ENCODE measurements around the gene WASHC2A. TPM values are rescaled to one million over a fixed set of nuclear protein-coding genes. Genes with fewer than 3 reads are reported as not detected.
"Not testable (repeated sequence)": the region's sequence is repeated elsewhere in the genome, so short reads cannot be mapped to it uniquely, and the experiment has no call there.

WASHC2A gene, protein sequence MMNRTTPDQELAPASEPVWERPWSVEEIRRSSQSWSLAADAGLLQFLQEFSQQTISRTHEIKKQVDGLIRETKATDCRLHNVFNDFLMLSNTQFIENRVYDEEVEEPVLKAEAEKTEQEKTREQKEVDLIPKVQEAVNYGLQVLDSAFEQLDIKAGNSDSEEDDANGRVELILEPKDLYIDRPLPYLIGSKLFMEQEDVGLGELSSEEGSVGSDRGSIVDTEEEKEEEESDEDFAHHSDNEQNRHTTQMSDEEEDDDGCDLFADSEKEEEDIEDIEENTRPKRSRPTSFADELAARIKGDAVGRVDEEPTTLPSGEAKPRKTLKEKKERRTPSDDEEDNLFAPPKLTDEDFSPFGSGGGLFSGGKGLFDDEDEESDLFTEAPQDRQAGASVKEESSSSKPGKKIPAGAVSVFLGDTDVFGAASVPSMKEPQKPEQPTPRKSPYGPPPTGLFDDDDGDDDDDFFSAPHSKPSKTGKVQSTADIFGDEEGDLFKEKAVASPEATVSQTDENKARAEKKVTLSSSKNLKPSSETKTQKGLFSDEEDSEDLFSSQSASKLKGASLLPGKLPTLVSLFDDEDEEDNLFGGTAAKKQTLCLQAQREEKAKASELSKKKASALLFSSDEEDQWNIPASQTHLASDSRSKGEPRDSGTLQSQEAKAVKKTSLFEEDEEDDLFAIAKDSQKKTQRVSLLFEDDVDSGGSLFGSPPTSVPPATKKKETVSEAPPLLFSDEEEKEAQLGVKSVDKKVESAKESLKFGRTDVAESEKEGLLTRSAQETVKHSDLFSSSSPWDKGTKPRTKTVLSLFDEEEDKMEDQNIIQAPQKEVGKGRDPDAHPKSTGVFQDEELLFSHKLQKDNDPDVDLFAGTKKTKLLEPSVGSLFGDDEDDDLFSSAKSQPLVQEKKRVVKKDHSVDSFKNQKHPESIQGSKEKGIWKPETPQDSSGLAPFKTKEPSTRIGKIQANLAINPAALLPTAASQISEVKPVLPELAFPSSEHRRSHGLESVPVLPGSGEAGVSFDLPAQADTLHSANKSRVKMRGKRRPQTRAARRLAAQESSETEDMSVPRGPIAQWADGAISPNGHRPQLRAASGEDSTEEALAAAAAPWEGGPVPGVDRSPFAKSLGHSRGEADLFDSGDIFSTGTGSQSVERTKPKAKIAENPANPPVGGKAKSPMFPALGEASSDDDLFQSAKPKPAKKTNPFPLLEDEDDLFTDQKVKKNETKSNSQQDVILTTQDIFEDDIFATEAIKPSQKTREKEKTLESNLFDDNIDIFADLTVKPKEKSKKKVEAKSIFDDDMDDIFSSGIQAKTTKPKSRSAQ (N-terminal part only)
- total RNA-seq (10 to 100 TPM; 20.1 to 47.8 (median 30.9) TPM), polyA plus RNA-seq (10 to 100 TPM in 1 of 3 donors, 1 to 10 TPM in 2; 8.8 to 15.5 (median 9.8) TPM)
- long read RNA-seq, donor 1, partial matches to known transcripts: 11 of 11 reads
- long read RNA-seq, donor 1, other reads (novel, unspliced or antisense): 0 of 11 reads
- long read RNA-seq, donor 2, full-length matches to known transcripts: 1 of 7 reads
- long read RNA-seq, donor 2, partial matches to known transcripts: 6 of 7 reads
- long read RNA-seq, donor 2, other reads (novel, unspliced or antisense): 0 of 7 reads
- long read RNA-seq, donor 3: 0 reads
- long read RNA-seq, donor 4: 0 reads
- long read RNA-seq, donor 5: 0 reads
- long read RNA-seq, donor 6, full-length matches to known transcripts: 3 of 3 reads
- long read RNA-seq, donor 6, partial matches to known transcripts: 0 of 3 reads
- long read RNA-seq, donor 6, other reads (novel, unspliced or antisense): 0 of 3 reads
- long read RNA-seq, donor 7, full-length matches to known transcripts: 1 of 1 reads
- long read RNA-seq, donor 7, partial matches to known transcripts: 0 of 1 reads
- long read RNA-seq, donor 7, other reads (novel, unspliced or antisense): 0 of 1 reads
- long read RNA-seq, donor 8, partial matches to known transcripts: 12 of 12 reads
- long read RNA-seq, donor 8, other reads (novel, unspliced or antisense): 0 of 12 reads
- long read RNA-seq, donor 9, partial matches to known transcripts: 11 of 11 reads
- long read RNA-seq, donor 9, other reads (novel, unspliced or antisense): 0 of 11 reads
- long read RNA-seq, donor 10: 0 reads

DNA sequence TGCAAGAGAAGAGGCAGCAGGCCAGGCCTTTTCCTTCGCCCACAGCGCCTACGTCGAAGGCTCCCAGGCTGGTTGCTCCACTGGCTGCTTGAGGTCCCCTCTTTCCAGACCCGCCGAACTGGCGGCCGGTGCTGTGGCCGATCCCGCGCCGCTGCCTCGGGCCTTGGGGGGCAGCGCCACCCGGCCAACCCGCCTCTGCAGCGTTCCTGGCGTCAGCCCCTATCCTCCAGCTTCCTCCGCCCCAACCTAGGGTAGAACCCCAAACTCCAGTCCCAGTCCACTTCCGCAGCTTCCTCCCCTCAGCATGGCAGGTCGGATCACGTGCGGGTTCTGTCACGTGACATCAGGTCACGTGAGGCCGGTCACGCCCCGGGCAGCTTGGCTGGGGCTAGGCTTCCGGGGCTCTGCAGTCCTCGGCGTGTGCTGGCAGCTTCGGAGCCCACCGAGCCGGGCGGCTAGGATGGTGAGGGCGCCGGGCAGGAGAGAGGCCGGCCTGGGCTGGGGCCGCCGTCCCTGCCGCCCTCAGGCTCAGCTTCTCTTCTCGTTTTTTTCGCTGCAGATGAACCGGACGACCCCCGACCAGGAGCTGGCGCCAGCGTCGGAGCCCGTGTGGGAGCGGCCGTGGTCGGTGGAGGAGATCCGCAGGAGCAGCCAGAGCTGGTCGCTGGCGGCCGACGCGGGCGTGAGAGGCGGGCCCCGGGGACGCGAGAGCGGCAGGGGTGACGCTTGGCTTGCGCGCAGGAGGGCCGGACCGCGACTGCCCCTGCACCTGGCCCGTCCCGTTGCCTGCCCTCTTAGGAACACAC, at the start of gene WASHC2A:
Gene WASHC2A, plus strand, starts transcription at position 409 of the 806 bp plus-strand sequence. Its CDS starts 52 bp downstream, at position 461.
- 0 to 1% (median 0%) methylated on average over 22 to 53 of the region's 73 CpGs; no CpG with 5 or more reads in 1 of the 5 donors for WGBS, 5 donors
- not testable (repeated sequence) for H3K27me3 ChIP-seq
- peak in 2 of 3 donors; percentile 30 to 85 for TF ChIP-seq POLR2AphosphoS5 (IDR thresholded peaks at IDR 0.05)

DNA sequence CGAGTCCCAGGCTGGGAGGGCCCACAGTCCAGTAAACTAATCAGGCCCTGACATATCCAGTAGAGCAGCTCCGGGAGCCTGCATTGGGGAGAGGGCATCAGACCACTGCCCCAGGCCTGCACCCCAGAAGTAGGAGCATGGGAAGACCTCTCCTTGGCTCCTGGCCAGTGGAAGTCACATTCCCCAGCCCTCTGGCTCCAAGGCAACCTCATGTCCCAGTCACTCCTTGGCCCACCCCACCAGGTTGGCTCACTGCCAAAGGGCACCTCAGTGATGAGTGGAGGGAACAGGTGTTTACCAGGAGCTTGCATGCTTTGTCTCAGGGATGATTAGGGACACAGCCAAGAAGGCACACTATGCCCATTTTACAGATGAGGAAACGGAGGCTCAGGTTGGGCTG, 48.5 kb upstream of the WASHC2A start:
- H3K9me3 ChIP-seq; DNase-seq; H3K27me3 ChIP-seq; H3K36me3 ChIP-seq; H3K4me3 ChIP-seq; H3K27ac ChIP-seq; intact Hi-C loops (cut with DNase I; ENCODE audit: low total_unique reads); H3K4me1 ChIP-seq: not testable (repeated sequence)
- 81 to 100% (median 86%) methylated on average over 1 to 3 of the region's 3 CpGs for WGBS, 5 donors

More for the DNA sequence above, at the start of gene WASHC2A:
- H3K9me3 ChIP-seq; H3K36me3 ChIP-seq; intact Hi-C loops (cut with DNase I; ENCODE audit: low total_unique reads): not testable (repeated sequence)
- peak within 1 kb of the TSS; percentile 49 to 72 (median 70) for H3K4me3 ChIP-seq
- H3K27ac ChIP-seq: peak within 1 kb of the TSS; percentile 77 to 85 (median 77)
- DNase-seq: peak; percentile 88 to 96
- peaks cover 0 to 27% (median 12%) of the 10 kb centered on the region in 4 donors for H3K4me1 ChIP-seq

DNA sequence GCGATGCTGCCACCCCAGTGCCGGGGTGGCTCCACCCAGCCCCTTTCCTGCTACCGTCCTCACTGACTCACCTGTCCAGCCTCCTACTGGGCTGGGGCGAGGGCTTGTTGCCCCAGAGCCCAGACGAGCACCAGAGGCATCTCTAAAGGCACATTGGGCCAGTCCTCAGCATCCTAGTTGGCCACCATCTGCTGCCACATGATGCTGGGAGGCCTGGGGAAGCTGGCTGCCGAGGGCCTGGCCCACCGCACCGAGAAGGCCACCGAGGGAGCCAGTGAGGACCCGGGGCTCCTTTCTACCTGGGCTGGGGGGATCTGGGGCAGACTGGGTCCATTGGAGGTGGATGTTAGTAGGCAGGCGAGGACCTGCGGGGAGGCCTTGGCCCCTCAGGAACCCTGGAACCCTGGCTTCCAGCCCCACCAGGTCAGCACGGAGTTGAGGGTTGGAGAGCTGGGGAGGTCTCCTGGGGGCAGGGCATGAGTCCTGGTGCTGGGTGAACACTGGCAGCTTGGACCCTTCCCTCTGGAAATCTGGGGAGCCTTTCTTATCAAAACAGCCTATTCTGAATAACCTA, 47.2 kb upstream of the WASHC2A start:
- H3K27ac ChIP-seq; H3K36me3 ChIP-seq; DNase-seq; H3K4me1 ChIP-seq; intact Hi-C loops (cut with DNase I; ENCODE audit: low total_unique reads); H3K9me3 ChIP-seq; H3K4me3 ChIP-seq: not testable (repeated sequence)
- 81 to 88% (median 86%) methylated on average over 6 to 13 of the region's 13 CpGs for WGBS, 5 donors
- peaks cover 0 to 14% (median 5%) of the 10 kb centered on the region in 3 donors for H3K27me3 ChIP-seq

DNA sequence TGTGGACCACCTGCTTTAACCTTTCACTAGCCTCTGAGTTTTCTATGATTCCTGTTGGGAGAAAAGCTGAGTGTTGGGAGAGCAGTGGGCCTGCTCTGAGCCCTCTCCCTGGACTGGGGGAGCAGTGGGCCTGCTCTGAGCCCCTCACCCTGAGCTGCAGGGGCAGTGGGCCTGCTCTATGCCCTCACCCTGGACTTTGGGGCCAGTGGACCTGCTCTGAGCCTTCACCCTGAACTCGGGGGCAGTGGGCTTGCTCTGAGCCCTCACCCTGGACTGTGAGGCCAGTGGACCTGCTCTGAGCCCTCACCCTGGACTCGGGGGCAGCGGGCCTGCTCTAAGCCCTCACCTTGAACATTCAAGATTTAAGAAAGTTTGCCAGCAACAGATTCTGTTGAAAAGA, 46.1 kb upstream of the WASHC2A start:
- 80 to 90% (median 82%) methylated on average over 3 of the region's 3 CpGs for WGBS, 5 donors
- H3K4me3 ChIP-seq: no peak overlapping the region
- intact Hi-C loops (cut with DNase I; ENCODE audit: low total_unique reads): no loop called here
- DNase-seq: no peak
- H3K9me3 ChIP-seq: no peaks in the 10 kb centered on the region
- H3K27me3 ChIP-seq: peaks cover 0 to 21% (median 5%) of the 10 kb centered on the region in 3 donors
- H3K36me3 ChIP-seq: no peaks in the 10 kb centered on the region
- no peak for TF ChIP-seq POLR2AphosphoS5 (IDR thresholded peaks at IDR 0.05)
- TF ChIP-seq EP300 (IDR thresholded peaks at IDR 0.05): no peak
- TF ChIP-seq POLR2A (IDR thresholded peaks at IDR 0.05): no peak
- TF ChIP-seq, protein P1, sequence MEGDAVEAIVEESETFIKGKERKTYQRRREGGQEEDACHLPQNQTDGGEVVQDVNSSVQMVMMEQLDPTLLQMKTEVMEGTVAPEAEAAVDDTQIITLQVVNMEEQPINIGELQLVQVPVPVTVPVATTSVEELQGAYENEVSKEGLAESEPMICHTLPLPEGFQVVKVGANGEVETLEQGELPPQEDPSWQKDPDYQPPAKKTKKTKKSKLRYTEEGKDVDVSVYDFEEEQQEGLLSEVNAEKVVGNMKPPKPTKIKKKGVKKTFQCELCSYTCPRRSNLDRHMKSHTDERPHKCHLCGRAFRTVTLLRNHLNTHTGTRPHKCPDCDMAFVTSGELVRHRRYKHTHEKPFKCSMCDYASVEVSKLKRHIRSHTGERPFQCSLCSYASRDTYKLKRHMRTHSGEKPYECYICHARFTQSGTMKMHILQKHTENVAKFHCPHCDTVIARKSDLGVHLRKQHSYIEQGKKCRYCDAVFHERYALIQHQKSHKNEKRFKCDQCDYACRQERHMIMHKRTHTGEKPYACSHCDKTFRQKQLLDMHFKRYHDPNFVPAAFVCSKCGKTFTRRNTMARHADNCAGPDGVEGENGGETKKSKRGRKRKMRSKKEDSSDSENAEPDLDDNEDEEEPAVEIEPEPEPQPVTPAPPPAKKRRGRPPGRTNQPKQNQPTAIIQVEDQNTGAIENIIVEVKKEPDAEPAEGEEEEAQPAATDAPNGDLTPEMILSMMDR (IDR thresholded peaks at IDR 0.05): no peak
- no peaks in the 10 kb centered on the region for H3K4me1 ChIP-seq
- H3K27ac ChIP-seq: no peak overlapping the region

DNA sequence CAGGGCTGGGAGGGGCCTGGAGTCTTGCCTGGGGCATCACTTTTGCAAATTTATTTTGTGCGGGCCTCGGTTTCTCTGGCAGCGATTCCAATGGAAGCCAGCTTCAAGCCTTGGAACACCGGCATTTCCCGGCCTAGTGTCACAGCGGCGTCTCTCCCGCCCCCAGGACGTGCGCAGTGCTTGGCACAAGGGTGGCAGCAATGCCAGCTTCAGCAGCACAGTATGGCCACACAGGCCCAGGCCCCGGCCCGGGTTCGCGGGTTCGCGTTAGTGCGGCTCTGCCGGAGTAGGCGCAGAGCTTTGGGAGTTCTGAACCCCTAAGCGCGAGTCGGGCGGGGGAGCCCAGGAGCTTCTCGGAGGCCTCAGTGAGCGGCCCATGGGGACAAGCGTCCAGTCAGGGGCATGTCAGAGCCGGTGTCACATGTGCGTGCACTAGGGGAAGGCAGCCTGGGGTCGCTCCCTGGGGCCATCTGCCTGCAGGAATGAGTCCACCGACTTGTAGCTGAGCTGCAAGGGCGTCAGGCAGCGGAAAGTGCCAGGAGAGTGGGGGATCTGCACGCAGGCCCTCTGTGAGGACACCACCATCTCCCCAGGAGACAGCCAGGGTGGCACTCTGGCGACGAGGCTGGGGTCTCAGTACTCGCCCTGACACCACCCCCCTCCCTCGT, 42.9 kb upstream of the WASHC2A start:
- H3K4me3 ChIP-seq; H3K36me3 ChIP-seq; H3K27ac ChIP-seq; intact Hi-C loops (cut with DNase I; ENCODE audit: low total_unique reads); H3K4me1 ChIP-seq; DNase-seq; H3K9me3 ChIP-seq: not testable (repeated sequence)
- H3K27me3 ChIP-seq: peaks cover 0 to 21% (median 5%) of the 10 kb centered on the region in 3 donors
- WGBS, 5 donors: 17 to 36% (median 19%) methylated on average over 14 to 30 of the region's 37 CpGs

Measured in stomach (tissue), 19 donors.